PFSK-1 (cell line): ENCODE measurements around the gene GNRHR.

ENCODE experiments used
- FOXP2 ChIP-seq: optimal IDR thresholded peaks from 2 replicates; pipeline ENCODE3; 2011; ENCODE audit warnings: borderline replicate concordance, control low read depth, inconsistent platforms; ENCODE audit not compliant: insufficient read depth; ENCODE audit errors: extremely low read length, extremely low read depth
- POLR2AphosphoS5 ChIP-seq: IDR thresholded peaks from 2 replicates; pipeline ENCODE4 v1.6.1; 2012; ENCODE audit warnings: low read depth, mild to moderate bottlenecking, control low read depth, low read length, moderate library complexity
- REST ChIP-seq, 2 experiments: IDR thresholded peaks; 2 replicates each; pipeline versions ENCODE4 v1.6.1 to v1.8.0; 2011 to 2012; ENCODE audit warnings: low read depth in 2 of 2, low read length in 2 of 2, control low read depth in 1 of 2, inconsistent platforms in 1 of 2, mild to moderate bottlenecking in 1 of 2, moderate library complexity in 1 of 2; ENCODE audit not compliant: insufficient read depth in 1 of 2
- SIN3A ChIP-seq: IDR thresholded peaks from 2 replicates; pipeline ENCODE4 v1.6.1; 2012; ENCODE audit warnings: mild to moderate bottlenecking, low read length, moderate library complexity, borderline replicate concordance; ENCODE audit not compliant: insufficient read depth
- TAF1 ChIP-seq: IDR thresholded peaks from 2 replicates; pipeline ENCODE4 v1.6.1; 2012; ENCODE audit warnings: low read length, control low read depth, borderline replicate concordance; ENCODE audit not compliant: insufficient read depth

Gene GNRHR

GRCh38 chr4:67736262-67736661 lies 17.9 kb downstream of the GNRHR start:
- no peak for TF ChIP-seq REST (IDR thresholded peaks at IDR 0.05; ENCODE audit: insufficient read depth in 1 of 2, low read depth in 2 of 2, low read length in 2 of 2)
- no peak for TF ChIP-seq FOXP2
- no peak for TF ChIP-seq SIN3A
- no peak for TF ChIP-seq TAF1

GRCh38 chr4:67735325-67735724 lies 18.9 kb downstream of the GNRHR start:
- no peak for TF ChIP-seq POLR2AphosphoS5
- TF ChIP-seq TAF1 = no peak
- TF ChIP-seq FOXP2 = no peak
- no peak for TF ChIP-seq REST (IDR thresholded peaks at IDR 0.05; ENCODE audit: insufficient read depth in 1 of 2, low read depth in 2 of 2, low read length in 2 of 2)
- TF ChIP-seq SIN3A = no peak

GRCh38 chr4:67727124-67727850 lies 26.9 kb downstream of the GNRHR start:
- no peak for TF ChIP-seq TAF1
- no peak for TF ChIP-seq SIN3A
- TF ChIP-seq FOXP2 = no peak
- TF ChIP-seq POLR2AphosphoS5 = no peak
- no peak for TF ChIP-seq REST (IDR thresholded peaks at IDR 0.05; ENCODE audit: insufficient read depth in 1 of 2, low read depth in 2 of 2, low read length in 2 of 2)

- no peak for TF ChIP-seq POLR2AphosphoS5
- no peak for TF ChIP-seq FOXP2
- TF ChIP-seq REST (IDR thresholded peaks at IDR 0.05; ENCODE audit: insufficient read depth in 1 of 2, low read depth in 2 of 2, low read length in 2 of 2) = no peak
- TF ChIP-seq TAF1 = no peak
- no peak for TF ChIP-seq SIN3A
These were observed 28.2 kb downstream of the GNRHR start for GRCh38 chr4:67725981-67726380.
